Mucosa of descending colon (tissue), 3 donors: ENCODE measurements around the gene CD300E. TPM values are rescaled to one million over a fixed set of nuclear protein-coding genes. Genes with fewer than 3 reads are reported as not detected.

Experiments
- ATAC-seq: fragments of 200-7000 bp; cut with Tn5 transposase; one replicate; pipeline ENCODE4 v1.9.1; 2020; ENCODE audit warnings: mild to moderate bottlenecking, moderate library complexity
- DNase-seq, 3 donors: peaks; one replicate each; pipeline ENCODE4 v3.0.0-alpha.2; 2020
- H3K36me3 ChIP-seq: fragments of 200-600 bp; one replicate; pipeline ENCODE4 v1.8.0; 2021; ENCODE audit warnings: low read depth, mild to moderate bottlenecking
- H3K4me1 ChIP-seq: fragments of 200-600 bp; one replicate; pipeline ENCODE4 v1.8.0; 2021; ENCODE audit warnings: low read depth, mild to moderate bottlenecking
- H3K4me3 ChIP-seq: fragments of 200-600 bp; one replicate; pipeline ENCODE4 v1.8.0; 2021; ENCODE audit warnings: mild to moderate bottlenecking
- H3K9me3 ChIP-seq: fragments of 200-600 bp; one replicate; pipeline ENCODE4 v1.8.0; 2021; ENCODE audit warnings: mild to moderate bottlenecking
- intact Hi-C, 2 donors: fragments of 100-400 bp; cut with DNase I in 1 of 2; cut with micrococcal nuclease in 1 of 2; formaldehyde crosslinking; loops; one replicate each; pipeline versions ENCODE4 v1.11.0 to v1.11.1; 2022; cut with DNase I, micrococcal nuclease
- total RNA-seq, 3 donors: library from RNA; stranded (reverse); fragmentation: NEBNext Ultra II Directional in 2 of 3; extraction: Animal tissue kit (Norgen Biotek cat#: 25700) in 2 of 3; gene quantifications; one replicate each; pipeline versions ENCODE4 v1.2.1 to v1.2.4, GENCODE V29; 2021 to 2023
- TF ChIP-seq, protein P1 (sequence below): fragments of 200-600 bp; IDR thresholded peaks from one replicate; pipeline ENCODE4 v1.8.0; 2022; ENCODE audit warnings: antibody characterized with exemption, mild to moderate bottlenecking
- donor health status: DM: no; HTN: no; CAD: no; lungs with moderate emphysema.
- donor health status: DM: no; HTN: no; CAD: no.
- donor health status: DM: no; HTN: yes; CAD: no.

CD300E gene
- total RNA-seq, 3 donors from 2014 or later = 0.47 to 0.53 TPM; not detected in 1

GRCh38 chr17:74658620-74659019 is 35.1 kb upstream of the CD300E start:
- no peak for DNase-seq
- no peak for ATAC-seq
- Histone ChIP-seq H3K36me3 (no peaks in the 10 kb centered on the region), H3K4me1 (no peaks in the 10 kb centered on the region), H3K9me3 (no peaks in the 10 kb centered on the region), H3K4me3 (no peak overlapping the region)
- TF ChIP-seq, protein P1, sequence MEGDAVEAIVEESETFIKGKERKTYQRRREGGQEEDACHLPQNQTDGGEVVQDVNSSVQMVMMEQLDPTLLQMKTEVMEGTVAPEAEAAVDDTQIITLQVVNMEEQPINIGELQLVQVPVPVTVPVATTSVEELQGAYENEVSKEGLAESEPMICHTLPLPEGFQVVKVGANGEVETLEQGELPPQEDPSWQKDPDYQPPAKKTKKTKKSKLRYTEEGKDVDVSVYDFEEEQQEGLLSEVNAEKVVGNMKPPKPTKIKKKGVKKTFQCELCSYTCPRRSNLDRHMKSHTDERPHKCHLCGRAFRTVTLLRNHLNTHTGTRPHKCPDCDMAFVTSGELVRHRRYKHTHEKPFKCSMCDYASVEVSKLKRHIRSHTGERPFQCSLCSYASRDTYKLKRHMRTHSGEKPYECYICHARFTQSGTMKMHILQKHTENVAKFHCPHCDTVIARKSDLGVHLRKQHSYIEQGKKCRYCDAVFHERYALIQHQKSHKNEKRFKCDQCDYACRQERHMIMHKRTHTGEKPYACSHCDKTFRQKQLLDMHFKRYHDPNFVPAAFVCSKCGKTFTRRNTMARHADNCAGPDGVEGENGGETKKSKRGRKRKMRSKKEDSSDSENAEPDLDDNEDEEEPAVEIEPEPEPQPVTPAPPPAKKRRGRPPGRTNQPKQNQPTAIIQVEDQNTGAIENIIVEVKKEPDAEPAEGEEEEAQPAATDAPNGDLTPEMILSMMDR = no peak
- intact Hi-C loops = no loop called here

DNA sequence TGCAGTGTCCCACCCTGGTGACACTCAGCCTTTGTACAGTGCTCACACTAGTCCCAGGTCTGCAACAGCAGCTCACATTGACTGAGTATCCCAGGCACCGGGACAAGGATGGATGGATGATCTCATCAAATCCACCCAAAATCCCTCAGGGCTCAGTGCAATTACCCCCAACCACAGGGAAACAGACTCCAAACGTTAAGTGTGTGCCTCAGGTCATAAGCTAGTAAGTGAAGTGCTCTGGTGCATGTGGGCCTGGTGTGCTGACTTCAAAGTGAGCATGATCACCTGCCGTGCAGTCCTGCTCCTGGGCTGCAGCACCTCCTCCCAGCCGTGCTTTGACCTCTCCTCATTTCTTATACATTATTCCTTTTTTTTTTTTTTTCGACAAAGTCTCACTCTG is 31.2 kb upstream of the CD300E start:
- intact Hi-C loops = no loop called here

DNA sequence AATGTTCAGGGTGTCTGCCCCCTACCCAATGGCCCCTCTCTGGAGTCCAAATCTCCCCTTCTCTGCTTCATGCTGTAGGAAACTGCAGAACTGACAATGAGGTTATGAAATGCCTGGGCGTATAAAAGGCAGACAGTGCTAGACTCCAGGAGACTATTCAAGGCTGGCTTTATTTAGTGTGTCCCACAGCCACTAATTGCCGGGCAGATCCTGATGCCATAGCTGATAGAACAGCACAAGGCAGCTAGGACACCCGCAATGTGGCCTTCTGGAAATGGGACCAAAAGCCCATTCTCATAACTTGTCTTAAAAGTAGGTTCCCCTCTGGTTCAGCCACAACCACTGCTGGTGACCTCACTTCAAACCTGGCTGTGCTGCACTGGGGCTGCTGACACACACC is 28.5 kb upstream of the CD300E start:
- intact Hi-C loops = no loop called here
- DNase-seq = no peak
- H3K4me3 ChIP-seq = no peak overlapping the region

More for the DNA sequence above, 31.2 kb upstream of the CD300E start:
- ATAC-seq = no peak
- no peaks in the 10 kb centered on the region for H3K36me3 ChIP-seq
- H3K4me3 ChIP-seq = no peak overlapping the region
- TF ChIP-seq, protein P1 = no peak
- no peak for DNase-seq
- no peaks in the 10 kb centered on the region for H3K9me3 ChIP-seq
- no peaks in the 10 kb centered on the region for H3K4me1 ChIP-seq

DNA sequence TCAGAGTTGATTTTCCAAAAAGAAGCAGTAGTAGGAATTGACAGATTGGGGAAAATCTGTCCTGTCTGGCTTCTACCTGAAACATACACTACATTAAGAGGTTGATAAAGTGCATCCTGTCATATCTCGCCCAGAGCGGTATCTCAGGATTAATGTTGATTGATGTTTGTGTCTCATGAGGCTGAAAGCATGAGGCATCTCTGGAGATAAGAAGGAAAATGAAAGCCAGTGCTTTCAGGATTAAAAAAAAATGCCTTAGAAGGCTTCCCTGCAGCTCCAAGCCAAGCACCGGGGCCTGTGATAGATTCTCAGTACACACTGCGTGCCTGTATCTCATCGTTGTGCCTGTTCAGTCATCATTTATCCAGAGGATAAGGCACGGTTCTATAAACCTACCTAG is 26.4 kb upstream of the CD300E start:
- ATAC-seq = no peak
- no peak overlapping the region for H3K4me3 ChIP-seq

More for the DNA sequence above, 28.5 kb upstream of the CD300E start:
- TF ChIP-seq, protein P1 = no peak
- no peaks in the 10 kb centered on the region for H3K9me3 ChIP-seq
- ATAC-seq = no peak
- no peaks in the 10 kb centered on the region for H3K36me3 ChIP-seq
- no peaks in the 10 kb centered on the region for H3K4me1 ChIP-seq

DNA sequence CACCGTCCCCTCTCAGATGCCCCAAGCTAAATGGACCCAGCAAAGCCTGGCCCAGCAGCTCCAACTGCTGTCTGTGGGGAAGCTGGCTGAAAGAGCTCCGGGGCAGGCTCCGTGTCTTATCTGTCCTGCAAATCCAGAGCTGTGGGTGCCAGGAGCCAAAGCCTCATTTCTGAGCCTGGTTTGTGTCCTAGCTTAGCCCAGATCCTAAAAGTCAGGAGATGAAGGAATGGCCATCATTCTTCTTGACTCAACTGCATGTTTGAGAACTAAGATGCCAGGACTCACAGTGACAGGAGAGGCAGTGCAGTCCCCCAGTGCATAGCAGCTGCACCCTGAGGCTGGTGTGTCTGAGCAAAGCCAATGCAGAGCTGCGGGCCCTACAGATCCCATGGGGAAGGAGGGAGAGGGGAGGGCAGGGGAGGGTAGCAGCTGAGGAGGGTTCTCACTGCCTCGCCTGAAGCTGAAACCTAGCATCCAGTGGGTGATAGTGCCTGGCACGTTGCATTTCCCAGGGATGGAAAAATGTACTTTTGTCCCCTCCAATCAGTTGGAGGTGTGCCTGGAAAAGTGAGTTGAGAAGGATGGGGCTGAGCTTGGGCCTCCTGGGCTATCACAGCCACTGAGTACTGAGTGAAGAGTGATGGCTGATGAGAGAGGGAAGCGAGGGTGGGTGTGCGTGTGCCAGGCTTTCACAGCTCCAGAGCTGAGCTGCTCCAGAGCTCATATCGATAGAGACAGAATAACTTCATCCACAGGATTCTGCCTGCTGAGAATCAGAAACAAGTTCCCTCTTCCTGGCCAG is 24.5 kb upstream of the CD300E start:
- Histone ChIP-seq H3K9me3 (no peaks in the 10 kb centered on the region), H3K36me3 (no peaks in the 10 kb centered on the region), H3K4me1 (no peaks in the 10 kb centered on the region), H3K4me3 (no peak overlapping the region)
- intact Hi-C loops = no loop called here
- DNase-seq = no peak
- no peak for ATAC-seq
- TF ChIP-seq, protein P1 = no peak

More for the DNA sequence above, 26.4 kb upstream of the CD300E start:
- intact Hi-C loops = no loop called here
- Histone ChIP-seq H3K36me3 (no peaks in the 10 kb centered on the region), H3K4me1 (no peaks in the 10 kb centered on the region), H3K9me3 (no peaks in the 10 kb centered on the region)
- TF ChIP-seq, protein P1 = no peak
- no peak for DNase-seq
